Gastroesophageal sphincter (tissue), 3 donors: ENCODE data around the gene PUDP.

ENCODE experiments used
- POLR2A ChIP-seq, 2 donors: fragments of 450-650 bp; IDR thresholded peaks; one replicate each; pipeline ENCODE4 v1.6.1; 2017; ENCODE audit warnings: antibody characterized with exemption in 2 of 2, mild to moderate bottlenecking in 2 of 2, moderate library complexity in 1 of 2
- TF ChIP-seq, protein P1 (sequence below), 4 experiments: fragments of 200-600 bp in 2 of 4; fragments of 450-650 bp in 2 of 4; sonication (generic) in 1 of 4; IDR thresholded peaks; one replicate each; pipeline ENCODE4 v1.5.1; 2017 to 2019; ENCODE audit warnings: antibody characterized with exemption in 4 of 4, mild to moderate bottlenecking in 2 of 4, moderate library complexity in 2 of 4

- TF ChIP-seq, protein P1, sequence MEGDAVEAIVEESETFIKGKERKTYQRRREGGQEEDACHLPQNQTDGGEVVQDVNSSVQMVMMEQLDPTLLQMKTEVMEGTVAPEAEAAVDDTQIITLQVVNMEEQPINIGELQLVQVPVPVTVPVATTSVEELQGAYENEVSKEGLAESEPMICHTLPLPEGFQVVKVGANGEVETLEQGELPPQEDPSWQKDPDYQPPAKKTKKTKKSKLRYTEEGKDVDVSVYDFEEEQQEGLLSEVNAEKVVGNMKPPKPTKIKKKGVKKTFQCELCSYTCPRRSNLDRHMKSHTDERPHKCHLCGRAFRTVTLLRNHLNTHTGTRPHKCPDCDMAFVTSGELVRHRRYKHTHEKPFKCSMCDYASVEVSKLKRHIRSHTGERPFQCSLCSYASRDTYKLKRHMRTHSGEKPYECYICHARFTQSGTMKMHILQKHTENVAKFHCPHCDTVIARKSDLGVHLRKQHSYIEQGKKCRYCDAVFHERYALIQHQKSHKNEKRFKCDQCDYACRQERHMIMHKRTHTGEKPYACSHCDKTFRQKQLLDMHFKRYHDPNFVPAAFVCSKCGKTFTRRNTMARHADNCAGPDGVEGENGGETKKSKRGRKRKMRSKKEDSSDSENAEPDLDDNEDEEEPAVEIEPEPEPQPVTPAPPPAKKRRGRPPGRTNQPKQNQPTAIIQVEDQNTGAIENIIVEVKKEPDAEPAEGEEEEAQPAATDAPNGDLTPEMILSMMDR (IDR thresholded peaks at IDR 0.05), result no peak
- TF ChIP-seq POLR2A (IDR thresholded peaks at IDR 0.05), result no peak
These were observed 85.7 kb downstream of the PUDP start for GRCh38 chrX:7062276-7062675.
